ENCODE results near the gene STON1.

STON1 gene

GRCh38 chr2:48488545-48488944, 41.4 kb upstream of the STON1 start:
- TF ChIP-seq CTCF (IDR thresholded peaks at IDR 0.05; ENCODE audit: control extremely low read depth, extremely low read depth, low read depth, missing control alignments) = no peak
- DNase-seq (ENCODE audit: extremely low spot score) = no peak
- ChIA-PET POLR2A (interaction anchor here (0.6 kb wide), 1 partner anchor 29 kb away, joined by 7 read pairs; no protein-coding TSS in a partner anchor), CTCF (interaction anchor here (1.1 to 1.5 kb wide), 2 partner anchors 10 to 19 kb away, joined by 3 to 6 read pairs; no protein-coding TSS in a partner anchor)

GRCh38 chr2:48496849-48497248, 33.1 kb upstream of the STON1 start:
- ChIA-PET POLR2A (no interaction called here), CTCF (interaction anchor here (2.2 kb wide), 1 partner anchor 13 kb away, joined by 5 read pairs; no protein-coding TSS in a partner anchor)
- DNase-seq (ENCODE audit: extremely low spot score) = no peak
- no peak for TF ChIP-seq CTCF (IDR thresholded peaks at IDR 0.05; ENCODE audit: control extremely low read depth, extremely low read depth, low read depth, missing control alignments)

GRCh38 chr2:48504647-48505327, 25.2 kb upstream of the STON1 start:
- ChIA-PET CTCF (interaction anchor here (0.8 to 1.3 kb wide), 2 partner anchors 14 to 26 kb away, joined by 3 read pairs; no protein-coding TSS in a partner anchor), POLR2A (no interaction called here)
- no peak for DNase-seq (ENCODE audit: extremely low spot score)
- no peak for TF ChIP-seq CTCF (IDR thresholded peaks at IDR 0.05; ENCODE audit: control extremely low read depth, extremely low read depth, low read depth, missing control alignments)

- DNase-seq (ENCODE audit: extremely low spot score) = no peak
- no peak for TF ChIP-seq CTCF (IDR thresholded peaks at IDR 0.05; ENCODE audit: control extremely low read depth, extremely low read depth, low read depth, missing control alignments)
- ChIA-PET CTCF (no interaction called here), POLR2A (no interaction called here)
These were observed 22.8 kb upstream of the STON1 start for GRCh38 chr2:48507111-48507510.

- TF ChIP-seq CTCF (IDR thresholded peaks at IDR 0.05; ENCODE audit: control extremely low read depth, extremely low read depth, low read depth, missing control alignments) = no peak
- DNase-seq (ENCODE audit: extremely low spot score) = no peak
- ChIA-PET POLR2A (no interaction called here), CTCF (no interaction called here)
These were observed 21.4 kb upstream of the STON1 start for GRCh38 chr2:48508461-48509124.

GRCh38 chr2:48510329-48510728, 19.6 kb upstream of the STON1 start:
- DNase-seq (ENCODE audit: extremely low spot score) = no peak
- no peak for TF ChIP-seq CTCF (IDR thresholded peaks at IDR 0.05; ENCODE audit: control extremely low read depth, extremely low read depth, low read depth, missing control alignments)
- POLR2A ChIA-PET = no interaction called here
- CTCF ChIA-PET = no interaction called here
